Measurements from ENCODE around the gene PSG1.
"Not testable (repeated sequence)": the region's sequence is repeated elsewhere in the genome, so short reads cannot be mapped to it uniquely, and the experiment has no call there.

Gene PSG1

DNA sequence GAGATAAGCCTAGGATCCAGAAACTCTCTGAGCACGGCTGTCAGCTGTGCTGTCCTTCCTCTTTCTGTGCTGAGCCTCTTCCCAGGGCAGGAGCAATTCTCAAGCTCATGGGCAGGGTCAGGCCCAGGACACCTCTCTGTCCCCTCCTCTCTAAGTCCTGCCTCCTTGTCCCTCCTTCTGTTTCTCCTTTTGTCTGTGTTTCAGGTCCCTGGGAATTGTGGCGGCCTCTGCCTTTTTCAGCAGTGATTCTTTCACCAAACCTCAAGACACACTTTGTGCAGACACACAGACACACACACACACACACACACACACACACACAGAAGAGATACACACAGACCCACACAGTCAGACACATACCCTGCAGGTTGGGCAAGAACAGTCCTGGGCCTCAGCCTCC, at the start of gene PSG1:
PSG1 (minus strand) TSS at position 101 of the 400 bp plus-strand sequence. CDS start 132 bp downstream, outside the sequence.
- no peak for DNase-seq

DNA sequence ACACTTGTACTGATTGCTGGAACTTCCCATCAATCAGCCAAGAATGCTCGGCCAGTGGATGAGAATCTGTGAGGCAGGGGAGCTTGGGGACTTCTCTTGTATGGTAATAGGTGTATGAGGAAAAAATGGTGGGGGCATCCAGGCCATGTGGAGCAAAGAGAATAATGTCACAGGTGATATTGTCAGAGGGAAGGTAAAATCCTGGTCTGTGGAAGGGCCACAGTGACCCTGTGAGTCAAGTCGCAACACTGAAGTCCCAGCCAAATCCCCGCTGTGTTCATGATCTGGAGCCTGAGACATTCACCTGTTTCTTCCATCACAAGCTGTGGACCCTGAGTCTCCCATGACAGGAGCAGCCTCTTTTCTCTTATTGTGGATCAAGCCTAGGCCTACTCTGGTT, 49.4 kb upstream of the PSG1 start:
- no peak for DNase-seq

DNA sequence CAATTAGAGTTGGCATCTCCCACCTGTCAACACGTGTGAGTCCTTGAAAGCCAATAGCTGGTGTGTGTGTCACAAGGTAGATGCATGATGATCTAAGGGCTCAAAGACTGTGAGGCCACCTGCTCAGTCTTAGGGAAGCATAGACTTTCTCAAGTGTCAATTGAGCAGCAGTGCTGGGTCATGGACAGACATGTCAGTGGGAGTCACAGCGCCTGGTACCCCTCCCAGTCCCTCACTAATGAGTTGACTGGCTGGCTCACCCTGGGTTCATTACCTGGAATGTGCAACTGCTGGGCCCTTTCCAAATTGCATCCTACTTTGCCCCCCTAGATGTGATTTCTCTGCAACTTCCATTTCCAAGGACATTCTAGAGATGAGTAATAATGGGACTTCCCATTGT, 47.3 kb upstream of the PSG1 start:
- DNase-seq: no peak

DNA sequence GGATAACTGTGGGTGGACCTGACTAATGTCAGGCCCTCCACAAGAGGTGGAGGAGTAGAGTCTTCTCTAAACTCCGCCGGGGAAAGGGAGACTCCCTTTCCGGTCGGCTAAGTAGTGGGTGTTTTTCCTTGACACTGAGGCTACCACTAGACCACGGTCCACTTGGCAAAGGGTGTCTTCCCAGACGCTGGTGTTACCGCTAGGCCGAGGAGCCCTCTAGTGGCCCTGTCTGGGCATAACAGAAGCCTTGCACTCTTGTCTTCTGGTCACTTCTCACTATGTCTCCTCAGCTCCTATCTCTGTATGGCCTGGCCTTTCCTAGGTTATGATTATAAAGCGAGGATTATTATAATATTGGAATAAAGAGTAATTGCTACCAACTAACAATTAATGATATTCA, 43.6 kb upstream of the PSG1 start:
- DNase-seq: peak; percentile 0

DNA sequence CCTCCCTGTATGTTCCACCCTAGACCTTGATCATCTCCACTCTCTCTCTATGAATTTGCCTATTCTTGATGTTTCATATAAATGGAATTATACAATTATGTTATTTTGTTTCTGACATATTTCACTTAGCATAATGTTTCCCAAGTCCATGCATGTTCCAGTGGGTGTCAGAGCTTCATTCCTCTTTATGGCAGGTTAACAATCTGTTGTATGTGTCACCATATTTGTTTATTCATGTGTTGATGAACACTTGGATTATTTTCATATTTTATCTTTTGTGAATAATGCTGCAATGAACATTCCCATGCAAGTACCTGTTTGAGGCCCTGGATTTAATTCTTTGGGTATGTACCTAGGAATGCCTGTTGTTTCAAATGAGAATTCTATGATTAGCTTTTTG, 41.5 kb upstream of the PSG1 start:
- not testable (repeated sequence) for DNase-seq

DNA sequence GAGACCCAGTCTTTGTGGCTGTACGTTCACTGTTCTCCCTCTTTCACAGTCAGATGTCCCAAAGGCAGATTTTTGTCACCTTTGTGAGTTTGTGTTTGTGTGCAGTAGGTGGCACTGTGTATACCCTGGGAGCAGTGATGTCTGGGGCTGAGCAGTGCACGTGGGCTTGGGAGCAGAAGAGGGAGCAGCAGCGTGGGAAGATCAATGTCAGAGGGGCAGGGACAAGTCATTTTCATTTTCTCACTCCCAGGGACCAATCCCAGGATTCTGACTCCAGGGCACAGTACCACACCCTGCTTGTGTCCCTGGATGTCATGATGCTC, 40.2 kb upstream of the PSG1 start:
- no peak for DNase-seq

DNA sequence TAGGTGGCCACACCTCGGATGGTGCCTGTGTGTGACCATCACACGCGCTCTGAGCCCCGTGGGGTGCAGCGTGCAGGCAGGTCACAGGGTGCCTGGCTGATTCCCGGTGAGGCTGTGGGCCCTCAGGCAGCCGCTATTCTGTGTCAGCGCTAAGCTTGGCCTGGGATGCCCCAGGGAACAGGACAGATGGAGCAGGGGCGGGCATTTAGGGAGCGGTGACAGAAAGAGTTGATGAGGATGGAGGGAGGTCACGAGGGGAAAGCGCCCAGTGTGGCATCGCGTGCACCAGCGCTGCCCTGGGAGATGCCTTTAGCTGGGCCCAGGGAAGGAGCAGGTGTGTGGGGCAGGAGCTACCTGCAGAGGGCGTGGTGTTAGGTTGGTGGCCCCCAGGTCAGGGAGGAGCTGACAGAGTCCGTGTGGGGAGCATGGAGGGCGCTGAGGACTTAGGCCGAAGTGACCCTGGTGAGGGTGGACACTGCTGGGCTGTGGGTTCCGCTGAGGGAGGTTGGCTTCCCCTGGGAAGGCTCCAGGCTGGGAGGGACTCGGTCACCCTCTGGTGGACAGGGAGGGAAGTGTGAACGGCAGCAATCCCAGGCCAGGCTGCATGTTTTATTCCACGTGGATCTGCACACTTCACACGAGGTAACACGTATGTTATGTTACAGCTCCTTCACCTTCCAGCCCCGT, 39.7 kb upstream of the PSG1 start:
- not testable (repeated sequence) for DNase-seq

DNA sequence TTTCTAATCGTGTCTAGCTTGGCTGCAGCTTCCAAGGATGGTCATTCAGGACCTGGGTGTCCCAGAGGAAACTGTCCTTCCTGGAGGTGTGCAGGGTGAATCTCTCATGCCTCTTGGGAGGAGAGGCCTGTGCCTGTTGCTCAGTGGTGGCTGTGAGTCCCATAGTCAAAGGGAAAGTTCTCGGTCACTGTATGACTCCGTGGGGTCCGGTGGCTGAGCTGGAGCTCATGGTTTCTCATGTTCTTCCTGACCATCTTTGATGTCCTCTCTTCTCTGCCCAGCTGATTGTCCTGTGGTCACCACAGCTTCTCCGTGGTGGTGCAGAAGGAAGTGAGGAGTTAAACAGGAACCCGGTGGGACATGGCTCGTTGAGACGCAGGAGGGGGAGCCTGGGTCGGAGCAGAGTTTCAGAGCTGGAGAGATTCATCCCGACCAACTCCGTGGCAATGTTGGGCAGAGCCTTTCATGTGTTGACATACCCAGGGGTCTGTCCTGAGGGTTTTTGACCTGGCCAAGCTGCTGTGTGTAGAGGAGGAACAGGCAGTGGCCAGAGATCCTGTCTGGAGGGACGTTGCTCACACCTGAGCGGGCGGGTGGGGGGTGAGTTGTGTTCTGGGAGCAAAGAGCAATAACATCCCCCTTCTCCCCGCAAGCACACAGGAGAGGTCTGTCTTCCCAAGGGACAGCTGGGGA, 39.0 kb upstream of the PSG1 start:
- not testable (repeated sequence) for DNase-seq

DNA sequence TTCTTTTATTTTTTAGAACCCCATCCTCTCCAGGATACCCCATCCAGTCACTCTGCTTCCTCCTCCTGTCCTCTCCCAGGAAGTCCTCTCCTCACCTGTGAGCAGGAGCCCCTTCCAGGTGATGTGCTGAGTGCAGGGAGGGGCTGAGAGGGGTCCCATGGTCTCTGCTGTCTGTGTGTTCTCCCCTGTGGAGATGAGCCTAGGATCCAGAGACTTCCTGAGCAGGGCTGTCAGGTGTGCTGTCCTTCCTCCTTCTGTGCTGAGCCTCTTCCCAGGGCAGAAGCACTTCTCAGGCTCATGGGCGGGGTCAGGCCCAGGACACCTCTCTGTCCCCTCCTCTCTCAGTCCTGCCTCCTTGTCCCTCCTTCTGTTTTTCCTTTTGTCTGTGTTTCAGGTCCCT, 38.1 kb upstream of the PSG1 start, which contains the start of gene PSG6:
PSG6 (minus strand) TSS at position 261 of the 400 bp plus-strand sequence; CDS start at position 159, 102 bp downstream.
- DNase-seq: not testable (repeated sequence)

DNA sequence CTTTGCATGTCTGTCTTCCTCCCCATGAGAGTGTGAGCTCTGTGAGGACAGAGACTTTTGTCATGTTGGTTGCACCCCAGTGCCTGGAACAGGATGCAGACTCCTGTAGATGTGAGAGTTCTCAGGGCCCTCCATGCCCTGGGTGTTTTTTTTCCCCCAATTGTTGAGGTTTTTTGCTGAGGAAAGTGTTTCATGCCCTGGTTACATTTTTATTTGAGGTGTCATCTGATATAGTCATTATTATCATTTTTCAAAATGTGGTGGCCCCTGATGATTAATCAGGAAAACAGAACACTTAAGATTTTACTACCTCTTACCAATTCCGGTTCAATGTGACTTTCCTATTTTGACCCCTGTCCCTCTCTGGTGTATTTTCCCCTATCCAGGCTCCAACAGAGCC, 37.4 kb upstream of the PSG1 start:
- DNase-seq: not testable (repeated sequence)

DNA sequence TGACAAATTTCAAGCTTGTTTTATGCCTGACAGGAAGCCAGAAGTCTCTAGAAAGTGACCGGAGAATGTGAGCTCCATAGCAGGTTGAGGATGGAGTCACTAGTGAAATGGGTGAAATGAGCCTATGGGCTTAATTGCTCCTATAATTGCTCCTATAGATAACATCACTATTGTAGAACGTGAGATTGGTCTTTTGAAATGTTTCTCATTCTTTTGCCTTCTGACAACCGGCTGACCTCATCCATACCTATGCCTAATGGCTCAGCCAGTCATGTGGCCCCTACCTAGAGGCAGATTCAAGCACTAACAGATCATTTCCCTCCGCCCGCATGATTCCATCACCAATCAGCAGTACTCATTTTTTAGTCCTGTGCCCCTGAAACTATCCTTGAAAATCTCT, 34.0 kb upstream of the PSG1 start:
- not testable (repeated sequence) for DNase-seq

DNA sequence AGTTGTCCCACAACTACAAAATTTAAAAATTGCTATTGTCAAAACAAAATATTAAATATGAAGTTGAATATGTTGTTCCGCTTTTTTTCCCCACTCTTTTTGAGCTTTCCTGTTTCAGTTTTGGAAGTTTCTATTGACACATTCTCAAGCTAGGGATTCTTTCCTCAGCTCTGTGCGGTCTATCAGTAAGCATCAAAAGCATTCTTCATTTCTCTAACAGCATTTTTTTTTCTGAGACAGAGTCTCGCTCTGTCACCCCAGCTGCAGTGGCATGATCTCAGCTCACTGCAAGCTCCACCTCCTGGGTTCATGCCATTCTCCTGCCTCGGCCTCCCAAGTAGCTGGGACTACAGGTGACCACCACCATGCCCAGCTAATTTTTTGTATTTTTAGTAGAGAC, 33.4 kb upstream of the PSG1 start:
- DNase-seq: not testable (repeated sequence)

DNA sequence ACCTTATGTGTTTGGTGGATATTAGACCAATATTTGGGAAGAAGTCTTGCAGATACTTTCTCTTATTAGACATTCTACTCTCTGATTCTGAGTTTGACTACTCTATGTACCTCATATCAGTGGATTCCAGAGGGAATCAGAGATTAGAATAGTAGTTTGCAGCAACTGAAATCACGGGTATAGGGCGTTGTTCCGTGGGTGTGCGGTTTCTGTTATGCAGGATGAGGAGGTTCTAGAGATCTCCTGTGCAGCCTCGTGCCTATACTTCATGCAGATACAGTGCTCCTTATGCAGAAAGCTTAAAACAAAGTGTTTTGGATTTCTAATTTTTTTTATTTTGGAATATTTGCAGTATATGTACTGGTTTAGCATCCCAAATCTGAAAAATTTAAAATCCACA, 32.2 kb upstream of the PSG1 start:
- not testable (repeated sequence) for DNase-seq

DNA sequence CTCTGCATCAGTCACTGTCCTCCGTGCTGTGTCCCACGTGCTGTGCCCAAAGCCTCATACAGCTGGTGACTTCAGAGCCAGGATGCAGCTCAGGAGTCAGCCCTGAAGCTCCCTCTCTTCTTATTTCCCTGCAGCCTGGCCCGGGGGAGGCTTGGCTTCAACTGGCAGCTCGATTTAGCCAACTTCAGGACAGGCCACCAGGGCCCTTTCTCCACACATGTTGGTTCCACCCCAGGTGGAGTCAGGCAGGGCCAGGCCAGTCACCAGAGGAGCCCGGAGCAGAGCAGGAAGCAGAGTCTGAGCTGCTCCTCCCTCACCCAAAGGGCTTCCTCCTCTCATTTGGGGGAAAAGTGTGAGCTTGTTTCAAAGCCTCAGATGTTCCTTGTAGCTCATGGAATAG, 26.6 kb upstream of the PSG1 start:
- not testable (repeated sequence) for DNase-seq

DNA sequence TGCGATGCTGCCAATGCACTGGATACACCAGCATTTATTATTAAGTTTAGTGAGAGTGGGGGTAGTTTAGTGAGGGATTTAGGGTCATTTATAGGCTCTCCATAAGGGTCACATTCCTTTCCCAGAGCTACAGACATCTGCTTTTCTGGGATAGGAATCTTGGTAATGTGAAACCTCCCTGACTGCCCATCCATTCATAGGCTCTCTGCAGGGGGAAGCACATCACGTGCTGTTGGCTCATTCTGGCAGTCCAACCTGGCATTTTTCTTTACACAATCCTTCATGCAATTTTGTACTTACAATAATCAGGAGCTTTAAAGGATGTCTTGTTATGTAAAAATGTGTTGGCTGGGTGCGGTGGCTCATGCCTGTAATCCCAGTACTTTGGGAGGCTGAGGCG, 21.0 kb upstream of the PSG1 start:
- not testable (repeated sequence) for DNase-seq

DNA sequence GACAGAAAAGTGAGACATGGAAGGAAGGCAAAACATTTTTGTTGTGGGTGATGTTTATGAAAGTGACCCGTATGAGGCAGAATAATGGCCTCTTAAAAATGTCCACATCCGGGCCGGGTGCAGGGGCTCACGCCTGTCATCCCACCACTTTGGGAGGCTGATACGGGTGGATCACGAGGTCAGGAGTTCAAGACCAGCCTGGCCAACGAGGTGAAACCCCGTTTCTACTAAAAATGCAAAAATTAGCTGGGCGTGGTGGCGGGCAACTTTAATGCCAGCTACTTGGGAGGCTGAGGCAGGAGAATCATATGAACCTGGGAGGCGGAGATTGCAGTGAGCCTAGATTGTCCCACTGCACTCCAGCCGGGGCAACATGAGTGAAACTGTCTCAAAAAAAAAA, 20.2 kb upstream of the PSG1 start:
- not testable (repeated sequence) for DNase-seq

DNA sequence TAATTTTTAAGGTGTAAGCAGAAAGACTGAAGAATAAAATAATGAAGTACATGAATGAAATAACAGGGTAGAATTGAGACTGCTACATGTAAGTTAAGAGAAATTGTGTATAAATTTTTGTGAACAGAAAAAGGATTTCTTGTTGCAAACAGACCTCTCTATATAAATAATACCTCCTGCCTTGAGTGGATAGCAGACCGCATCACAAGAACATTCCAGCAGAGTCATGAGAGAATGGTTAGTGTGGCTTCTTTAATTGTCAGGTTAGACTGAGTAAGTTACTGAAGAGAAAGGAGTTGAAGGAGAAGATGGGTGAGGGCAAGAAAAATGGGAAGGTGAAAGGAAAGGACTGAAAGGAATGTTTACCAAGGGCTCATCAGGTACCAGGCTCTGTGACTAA, 19.6 kb upstream of the PSG1 start:
- not testable (repeated sequence) for DNase-seq

DNA sequence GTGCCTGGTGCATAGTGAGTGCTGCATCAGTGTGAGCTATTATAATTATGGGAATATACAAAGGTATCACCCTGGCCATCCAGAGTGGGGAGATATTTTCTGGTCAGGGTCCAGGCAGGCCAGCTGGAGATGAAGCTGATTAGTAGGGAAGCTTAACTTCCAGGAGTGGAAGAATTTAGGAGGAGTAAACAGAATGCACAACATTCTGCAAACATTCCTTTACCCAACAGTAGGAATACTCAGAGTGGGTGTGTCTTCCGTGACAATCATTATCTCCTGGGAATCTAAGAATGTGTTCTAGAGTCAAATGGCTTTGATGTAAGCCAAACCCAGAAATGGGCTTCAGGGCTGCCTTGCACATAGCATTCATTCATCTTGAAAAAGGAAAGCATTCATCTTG, 19.1 kb upstream of the PSG1 start:
- DNase-seq: not testable (repeated sequence)

DNA sequence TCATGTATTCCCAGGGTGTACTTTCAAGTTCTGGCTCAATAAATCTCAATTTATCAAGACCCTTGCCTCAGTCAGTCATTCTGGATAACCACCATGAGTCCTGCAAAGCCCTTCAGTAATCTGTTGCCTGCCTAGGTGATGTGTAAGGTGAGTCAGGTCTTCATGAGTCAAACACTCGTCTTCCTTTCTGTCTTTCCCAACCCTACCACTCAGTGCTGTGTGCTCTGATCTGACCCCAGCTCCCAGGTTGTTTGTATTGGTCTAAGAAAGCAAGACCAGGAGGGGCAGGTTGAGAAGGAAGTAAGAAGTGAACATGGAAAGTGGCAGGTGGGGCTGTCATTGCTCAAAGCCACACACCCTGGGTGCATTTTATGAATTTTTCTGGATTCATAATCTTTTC, 18.2 kb upstream of the PSG1 start:
- DNase-seq: not testable (repeated sequence)

DNA sequence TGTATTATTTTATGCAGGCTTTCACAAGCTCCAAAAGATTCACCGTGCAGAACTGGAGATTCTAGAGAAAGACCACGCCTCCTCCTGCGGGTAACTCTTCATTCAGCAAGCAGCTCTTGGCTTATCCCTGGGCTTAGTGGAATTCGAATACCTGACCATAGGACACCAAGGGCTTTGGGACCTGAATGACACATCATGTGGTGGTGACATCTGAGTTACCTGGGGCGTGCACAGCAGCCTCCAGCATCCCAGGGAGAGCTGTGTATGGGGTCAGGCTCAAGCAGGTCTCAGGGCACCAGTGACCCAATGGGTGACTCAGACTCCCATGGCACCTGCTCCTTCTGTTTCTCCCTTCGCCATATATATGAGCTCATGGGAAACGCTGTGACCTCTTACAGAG, 10.9 kb upstream of the PSG1 start:
- DNase-seq: not testable (repeated sequence)

DNA sequence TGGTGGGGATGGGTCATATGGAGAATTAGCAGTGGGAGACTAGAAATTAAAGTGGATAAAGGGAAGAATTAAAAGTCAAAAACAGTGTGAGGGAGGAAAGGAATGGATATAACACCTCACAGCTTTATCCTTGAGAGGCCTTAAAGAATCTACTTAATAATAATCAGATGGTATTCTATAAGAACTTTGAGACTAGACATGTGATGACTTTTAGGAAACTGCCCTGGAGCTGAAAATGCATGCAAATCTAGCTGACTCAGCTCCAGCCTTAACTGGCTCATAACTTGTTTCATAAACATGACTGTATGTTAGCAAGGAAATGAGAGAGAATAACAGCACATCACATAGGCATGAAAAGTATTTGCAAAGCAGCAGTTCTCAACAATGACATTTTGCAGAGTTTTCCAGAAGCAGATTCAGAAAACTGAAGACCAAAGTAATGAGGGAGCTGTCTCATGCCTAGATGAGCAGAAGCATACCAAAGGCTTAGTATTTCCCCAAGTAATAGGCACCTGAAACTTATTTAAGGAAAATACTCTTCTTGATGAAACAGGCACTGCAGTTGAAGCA, 8.4 kb upstream of the PSG1 start:
- DNase-seq: not testable (repeated sequence)

DNA sequence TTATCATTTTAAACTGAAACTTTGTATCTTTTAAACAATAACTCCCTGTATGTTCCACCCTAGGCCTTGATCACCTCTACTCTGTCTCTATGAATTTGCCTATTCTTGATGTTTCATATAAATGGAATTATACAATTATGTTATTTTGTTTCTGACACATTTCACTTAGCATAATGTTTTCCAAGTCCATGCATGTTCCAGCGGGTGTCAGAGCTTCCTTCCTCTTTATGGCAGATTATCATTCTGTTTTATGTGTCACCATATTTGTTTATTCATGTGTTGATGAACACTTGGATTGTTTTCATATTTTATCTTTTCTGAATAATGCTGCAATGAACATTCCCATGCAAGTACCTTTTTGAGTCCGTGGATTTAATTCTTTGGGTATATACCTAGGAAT, 3.2 kb upstream of the PSG1 start:
- not testable (repeated sequence) for DNase-seq

DNA sequence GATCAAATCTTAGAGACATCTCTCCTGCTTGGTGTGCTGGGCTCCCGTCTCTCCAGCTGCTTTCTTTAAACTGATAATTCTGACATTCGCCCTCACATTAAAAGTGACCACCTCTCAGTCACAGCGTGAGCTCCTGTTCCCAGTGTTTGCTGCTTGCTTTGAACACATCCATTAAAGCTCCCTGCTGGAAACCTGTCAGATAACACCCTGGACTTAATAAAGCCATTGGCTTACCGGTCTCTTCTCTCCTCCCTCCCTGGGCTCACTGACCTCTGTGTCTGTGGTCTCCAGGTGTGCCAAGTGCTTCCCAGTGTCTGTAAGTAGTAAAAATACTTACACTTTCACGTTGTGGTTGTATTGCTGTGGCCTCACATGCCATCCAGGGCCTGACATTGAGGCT, 2.5 kb upstream of the PSG1 start:
- not testable (repeated sequence) for DNase-seq

DNA sequence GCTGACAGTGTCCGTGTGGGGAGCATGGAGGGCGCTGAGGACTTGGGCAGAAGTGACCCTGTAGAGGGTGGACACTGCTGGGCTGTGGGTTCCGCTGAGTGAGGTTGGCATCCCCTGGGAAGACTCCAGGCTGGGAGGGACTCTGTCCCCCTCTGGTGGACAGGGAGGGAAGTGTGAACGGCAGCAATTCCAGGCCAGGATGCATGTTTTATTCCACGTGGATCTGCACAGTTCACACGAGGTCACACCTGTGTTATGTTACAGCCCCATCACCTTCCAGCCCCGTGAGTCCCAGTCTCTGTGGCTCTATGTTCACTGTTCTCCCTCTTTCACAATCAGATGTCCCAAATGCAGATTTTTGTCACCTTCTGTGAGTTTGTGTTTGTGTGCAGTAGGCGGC, 1.8 kb upstream of the PSG1 start:
- not testable (repeated sequence) for DNase-seq

Measured in NCI-H774 (cell line).